Left hindlimb (tissue), 1 donor: ENCODE results near the gene FAM76B.

Experiments
- DNase-seq: peaks from one replicate; pipeline ENCODE4 v3.0.0-alpha.2; 2018

The FAM76B gene

DNA sequence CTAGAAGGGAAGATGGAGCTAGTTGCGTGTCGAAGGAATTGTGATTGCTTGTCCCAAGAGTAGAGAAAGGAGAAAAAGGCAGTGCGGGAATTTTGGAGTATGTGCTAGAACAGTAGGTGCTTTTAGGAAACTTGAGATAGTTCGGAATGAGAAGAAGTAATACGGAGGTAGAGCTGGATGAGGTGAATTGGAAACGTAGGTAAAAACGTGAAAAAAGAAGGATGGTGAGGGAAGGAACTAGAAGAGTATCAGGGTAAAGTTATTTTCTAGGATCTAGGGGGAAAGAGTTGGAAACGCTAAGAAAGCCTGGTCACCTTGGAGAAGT lies 2.1 kb upstream of the FAM76B start:
- no peak for DNase-seq

- DNase-seq: peak; percentile 75
Observed at GRCh38 chr11:95790933-95791708, 1.5 kb upstream of the FAM76B start.

- peak; percentile 96 for DNase-seq
Observed at GRCh38 chr11:95790123-95790932, 746 bp upstream of the FAM76B start, which contains the start of gene CEP57. CEP57 (plus strand) TSS chr11:95790498; CDS start chr11:95790699, 201 bp downstream.

DNA sequence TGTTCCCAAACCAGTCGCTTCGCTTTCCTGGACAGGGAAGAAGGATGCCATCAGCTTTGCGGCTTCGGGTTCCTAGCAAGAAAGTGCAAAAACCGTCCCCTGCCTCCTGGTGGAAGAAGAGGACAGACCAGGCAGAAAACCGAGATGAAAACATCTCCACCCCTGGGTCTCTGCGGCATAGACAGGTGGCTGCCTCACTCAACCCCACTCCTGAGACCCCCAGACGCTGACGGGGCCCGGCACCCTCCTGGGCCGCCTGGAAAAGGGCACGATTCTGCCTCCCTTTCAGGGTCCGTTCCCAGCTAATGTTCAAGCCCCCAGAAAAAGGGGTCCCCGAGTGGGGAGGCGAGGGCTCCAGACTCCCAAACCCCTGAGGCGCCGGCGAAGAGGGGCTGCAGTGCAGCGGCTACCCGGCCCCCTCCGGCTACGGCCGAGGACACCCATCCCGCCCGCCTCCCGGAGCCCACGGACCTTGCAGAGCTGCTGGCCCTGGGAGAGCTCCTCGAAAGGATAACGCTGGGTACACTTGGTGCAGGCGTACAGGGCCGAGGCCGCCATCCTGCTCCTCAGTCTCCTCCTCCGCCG lies 569 bp downstream of the FAM76B start:
- DNase-seq: peak; percentile 64

DNA sequence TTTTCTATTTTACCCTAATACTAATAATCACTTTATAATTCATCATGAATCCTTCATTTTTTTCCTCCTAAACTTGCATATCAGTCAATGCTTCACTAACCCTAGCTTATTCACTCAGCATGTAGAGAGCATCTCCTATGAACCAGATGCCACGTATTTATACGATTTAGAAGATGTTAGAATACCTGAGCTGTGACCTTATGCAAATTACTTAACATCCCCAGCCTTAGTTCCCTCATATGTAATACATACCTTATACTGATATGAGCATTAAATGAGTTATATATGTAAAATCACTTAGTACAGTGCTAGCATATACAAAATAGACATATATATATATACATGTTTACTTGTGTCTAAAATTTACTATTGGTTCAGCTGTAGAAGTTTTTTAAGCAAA lies 9.0 kb downstream of the FAM76B start:
- no peak for DNase-seq

DNA sequence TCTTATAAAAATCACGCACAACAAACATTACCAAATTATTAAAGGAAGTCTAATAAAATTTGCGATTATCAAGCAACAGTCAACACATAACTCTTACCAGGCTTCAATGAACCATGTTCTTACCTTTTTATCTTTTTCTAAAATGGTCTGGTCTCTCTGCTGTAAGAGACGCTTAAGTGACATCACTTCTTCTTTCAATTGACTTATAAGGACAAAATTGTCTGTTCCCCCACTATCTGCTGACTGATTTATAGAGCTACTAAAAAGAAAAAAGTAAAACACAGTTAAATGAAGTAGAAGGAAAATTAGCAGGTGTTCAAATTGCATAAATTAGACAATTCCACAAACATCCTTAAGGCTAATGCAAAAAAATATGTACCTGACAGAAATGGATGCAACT lies 10.9 kb downstream of the FAM76B start:
- DNase-seq: no peak

DNA sequence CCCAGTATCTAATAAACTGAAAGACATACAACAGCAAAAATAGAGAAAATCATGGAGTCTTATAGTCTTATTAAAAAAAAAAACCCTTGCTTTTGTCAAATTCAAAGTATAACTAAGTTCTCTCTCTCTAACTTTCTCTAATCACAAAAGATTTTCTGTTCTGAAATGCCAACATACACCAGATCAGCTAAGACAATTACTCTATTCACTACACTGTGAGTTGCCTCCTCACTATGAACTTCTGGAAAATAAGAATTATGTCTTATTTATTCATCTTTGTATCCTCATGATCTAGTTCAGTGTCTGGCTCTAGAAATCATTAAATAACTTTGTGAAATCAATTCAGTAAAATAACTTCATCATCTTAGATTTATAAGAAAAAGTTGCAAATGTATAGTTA lies 12.7 kb downstream of the FAM76B start:
- no peak for DNase-seq

DNA sequence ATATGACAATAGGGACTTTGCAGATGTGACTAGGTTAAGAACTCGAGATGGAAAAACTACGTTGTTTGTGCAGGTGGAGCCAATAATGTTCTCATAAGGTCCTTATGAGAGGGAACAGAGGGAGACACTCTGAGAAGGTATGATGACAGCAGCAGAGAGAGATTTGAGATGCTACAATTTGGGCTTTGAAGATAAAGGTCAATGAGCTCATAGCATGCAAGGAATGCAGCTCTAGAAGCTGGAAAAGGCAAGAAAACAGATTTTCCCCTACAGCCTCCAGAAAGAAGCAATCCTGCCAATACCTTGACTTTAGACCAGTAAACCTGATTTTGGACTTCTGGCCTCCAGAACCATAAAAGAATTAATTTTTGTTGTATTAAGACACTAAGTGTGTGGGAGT lies 21.1 kb downstream of the FAM76B start:
- no peak for DNase-seq

- no peak for DNase-seq
Observed at GRCh38 chr11:95767498-95767897, 22.1 kb downstream of the FAM76B start.

- no peak for DNase-seq
Observed at GRCh38 chr11:95766701-95767100, 22.9 kb downstream of the FAM76B start.

- no peak for DNase-seq
Observed at GRCh38 chr11:95764267-95764898, 25.2 kb downstream of the FAM76B start.

DNA sequence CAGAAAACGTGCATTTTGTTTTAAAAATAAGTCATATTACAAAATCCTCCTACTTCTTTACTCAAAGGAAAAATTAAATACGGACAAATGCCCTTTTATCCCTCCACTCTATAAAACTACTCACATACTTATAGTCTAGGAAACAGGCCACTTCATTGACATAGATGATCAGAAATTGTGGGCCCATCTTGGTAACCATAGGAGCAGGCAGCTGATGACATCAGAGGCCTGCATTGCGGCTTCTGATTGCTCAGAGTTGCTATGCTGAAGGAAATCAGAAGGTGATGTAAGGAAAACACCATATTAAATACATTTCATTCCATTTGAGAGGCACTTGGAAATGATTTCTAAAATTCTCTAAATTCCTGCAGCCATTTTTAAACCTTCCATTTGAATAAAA lies 27.0 kb downstream of the FAM76B start:
- no peak for DNase-seq

GRCh38 chr11:95760941-95761340 lies 28.6 kb downstream of the FAM76B start:
- no peak for DNase-seq

- DNase-seq: no peak
Observed at GRCh38 chr11:95751515-95751914, 38.1 kb downstream of the FAM76B start.

GRCh38 chr11:95750101-95750500 lies 39.5 kb downstream of the FAM76B start:
- no peak for DNase-seq

GRCh38 chr11:95739108-95739938 lies 50.3 kb downstream of the FAM76B start:
- no peak for DNase-seq

DNA sequence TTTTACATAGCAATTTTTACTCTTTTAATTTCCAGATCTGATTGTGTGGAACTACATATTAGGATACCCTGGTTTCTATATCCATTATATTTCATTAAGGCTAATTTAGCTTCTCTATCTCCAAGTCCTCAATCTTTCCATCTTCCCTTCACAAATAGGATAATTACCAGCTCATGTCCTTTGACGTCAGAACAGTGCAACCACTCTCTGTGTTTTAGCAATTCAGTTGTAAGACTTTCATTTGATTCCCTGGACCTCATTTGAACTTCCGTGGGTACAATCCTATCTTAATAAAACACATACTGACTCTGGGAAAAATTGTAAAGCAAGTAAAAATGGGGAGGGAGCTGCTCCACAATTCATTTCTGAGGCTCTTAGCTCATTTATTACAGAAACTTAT lies 52.8 kb downstream of the FAM76B start:
- DNase-seq: no peak

DNA sequence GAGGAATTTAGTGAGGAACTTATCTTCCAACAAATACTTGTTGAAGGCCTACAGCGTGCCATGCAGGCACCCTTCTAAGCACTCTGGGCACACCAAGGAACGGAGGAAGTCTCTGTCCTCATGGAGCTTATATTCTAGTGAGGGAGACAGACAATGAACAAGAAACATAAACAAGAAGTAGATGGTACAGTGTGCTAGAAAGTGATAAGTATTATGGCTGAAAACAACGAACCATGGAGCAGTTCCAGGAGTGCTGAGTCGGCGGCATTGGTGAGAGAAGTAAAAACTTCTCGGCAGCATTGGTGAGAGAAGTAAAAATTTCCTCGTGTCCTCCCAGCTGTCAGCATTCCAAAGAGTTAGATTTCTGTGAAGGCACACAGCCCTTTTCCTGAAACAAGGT lies 53.2 kb downstream of the FAM76B start:
- no peak for DNase-seq

DNA sequence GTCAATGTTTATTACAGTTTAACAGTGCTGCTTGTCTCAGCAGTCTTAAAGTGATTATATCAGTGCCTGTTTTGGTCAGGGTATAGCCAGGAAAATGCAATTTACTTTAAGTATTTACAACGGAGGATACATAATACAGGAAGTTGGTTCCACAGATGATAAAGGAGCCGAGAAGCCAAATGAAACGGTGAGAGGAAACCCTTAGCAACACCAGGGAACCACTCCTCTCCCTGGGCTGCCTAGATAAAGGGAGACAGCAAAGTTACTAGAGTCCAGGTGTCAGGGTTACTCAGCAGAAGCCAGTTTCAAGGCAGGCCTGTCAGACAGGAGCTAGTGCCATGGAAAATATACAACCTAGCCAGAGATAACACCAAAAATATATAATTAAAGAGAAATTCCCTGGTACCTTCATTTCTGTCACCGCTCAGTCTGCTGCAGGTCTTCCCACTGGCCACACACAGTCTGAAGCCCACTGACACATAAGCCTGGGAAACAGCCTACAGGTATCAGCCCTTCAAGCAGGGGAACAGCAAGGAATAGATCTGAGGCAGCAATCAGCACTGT lies 55.5 kb downstream of the FAM76B start:
- DNase-seq: no peak

DNA sequence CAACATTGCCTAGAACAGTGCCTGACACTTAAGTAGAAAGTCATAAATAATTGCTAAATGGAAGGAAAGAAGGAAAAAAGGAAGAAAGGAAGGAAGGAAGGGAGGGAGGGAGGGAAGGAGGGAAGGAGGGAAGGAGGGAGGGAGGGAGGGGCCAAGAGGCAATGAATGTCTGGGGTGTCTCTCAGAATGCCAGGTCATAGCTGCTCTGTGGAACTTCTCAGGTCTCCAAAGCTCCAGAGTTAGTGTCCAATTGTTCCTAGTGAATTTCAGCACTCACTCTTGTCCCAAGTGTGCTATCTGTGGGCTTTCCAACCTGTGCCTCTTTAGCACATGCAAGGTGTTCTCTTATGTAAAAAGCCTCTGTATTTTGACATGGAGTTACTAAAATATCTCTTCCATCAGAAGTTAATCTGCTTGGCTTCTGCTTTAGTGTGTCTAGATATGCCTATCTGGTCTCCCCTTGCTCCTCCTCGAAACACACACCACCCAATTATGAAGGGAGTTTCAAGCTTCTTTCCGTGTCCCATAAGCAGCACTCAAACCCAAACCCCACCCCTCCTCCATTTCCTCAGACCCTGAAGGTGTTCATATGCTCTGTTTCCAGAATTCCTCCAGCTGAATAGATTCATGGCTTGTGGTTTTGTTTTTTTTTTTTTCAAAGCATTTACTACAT lies 56.5 kb downstream of the FAM76B start:
- no peak for DNase-seq

GRCh38 chr11:95729462-95729861 lies 60.1 kb downstream of the FAM76B start:
- no peak for DNase-seq

GRCh38 chr11:95728790-95729189 lies 60.8 kb downstream of the FAM76B start:
- no peak for DNase-seq
